ENCODE data around the gene SLC10A2.

SLC10A2 gene

GRCh38 chr13:103066781-103067345, 646 bp upstream of the SLC10A2 start:
- Histone ChIP-seq H3K27ac (no peak overlapping the region), H3K9me3 (no peaks in the 10 kb centered on the region), H3K27me3 (no peaks in the 10 kb centered on the region), H3K36me3 (no peaks in the 10 kb centered on the region), H3K4me1 (ENCODE audit: control insufficient read depth in 1 of 2, insufficient read depth in 1 of 2, low read depth in 1 of 2, low read length in 1 of 2) (no peaks in the 10 kb centered on the region), H3K4me3 (ENCODE audit: low read depth in 1 of 2, low read length in 1 of 2) (no peak overlapping the region)
- TF ChIP-seq CTCF (IDR thresholded peaks at IDR 0.05): no peak

GRCh38 chr13:103063376-103063775, 2.8 kb downstream of the SLC10A2 start:
- Histone ChIP-seq H3K9me3 (no peaks in the 10 kb centered on the region), H3K27ac (no peak overlapping the region), H3K36me3 (no peaks in the 10 kb centered on the region), H3K4me3 (ENCODE audit: low read depth in 1 of 2, low read length in 1 of 2) (no peak overlapping the region), H3K27me3 (no peaks in the 10 kb centered on the region), H3K4me1 (ENCODE audit: control insufficient read depth in 1 of 2, insufficient read depth in 1 of 2, low read depth in 1 of 2, low read length in 1 of 2) (no peaks in the 10 kb centered on the region)
- TF ChIP-seq CTCF (IDR thresholded peaks at IDR 0.05): no peak

GRCh38 chr13:103062079-103062478, 4.1 kb downstream of the SLC10A2 start:
- H3K9me3 ChIP-seq: no peaks in the 10 kb centered on the region
- no peaks in the 10 kb centered on the region for H3K36me3 ChIP-seq
- H3K4me3 ChIP-seq (ENCODE audit: low read depth in 1 of 2, low read length in 1 of 2): no peak overlapping the region
- no peaks in the 10 kb centered on the region for H3K27me3 ChIP-seq
- no peak overlapping the region for H3K27ac ChIP-seq
- no peaks in the 10 kb centered on the region for H3K4me1 ChIP-seq (ENCODE audit: control insufficient read depth in 1 of 2, insufficient read depth in 1 of 2, low read depth in 1 of 2, low read length in 1 of 2)
- TF ChIP-seq CTCF (IDR thresholded peaks at IDR 0.05): no peak

GRCh38 chr13:103056008-103056407, 10.2 kb downstream of the SLC10A2 start:
- Histone ChIP-seq H3K4me3 (ENCODE audit: low read depth in 1 of 2, low read length in 1 of 2) (no peak overlapping the region), H3K9me3 (no peaks in the 10 kb centered on the region), H3K4me1 (ENCODE audit: control insufficient read depth in 1 of 2, insufficient read depth in 1 of 2, low read depth in 1 of 2, low read length in 1 of 2) (no peaks in the 10 kb centered on the region), H3K27me3 (no peaks in the 10 kb centered on the region), H3K36me3 (no peaks in the 10 kb centered on the region), H3K27ac (no peak overlapping the region)
- TF ChIP-seq CTCF (IDR thresholded peaks at IDR 0.05): no peak

GRCh38 chr13:103055166-103055565, 11.1 kb downstream of the SLC10A2 start:
- Histone ChIP-seq H3K9me3 (no peaks in the 10 kb centered on the region), H3K4me3 (ENCODE audit: low read depth in 1 of 2, low read length in 1 of 2) (no peak overlapping the region), H3K27ac (no peak overlapping the region), H3K27me3 (no peaks in the 10 kb centered on the region), H3K4me1 (ENCODE audit: control insufficient read depth in 1 of 2, insufficient read depth in 1 of 2, low read depth in 1 of 2, low read length in 1 of 2) (no peaks in the 10 kb centered on the region), H3K36me3 (no peaks in the 10 kb centered on the region)
- no peak for TF ChIP-seq CTCF (IDR thresholded peaks at IDR 0.05)

GRCh38 chr13:103046676-103047075, 19.5 kb downstream of the SLC10A2 start:
- H3K4me3 ChIP-seq (ENCODE audit: low read depth in 1 of 2, low read length in 1 of 2): no peak overlapping the region
- no peaks in the 10 kb centered on the region for H3K4me1 ChIP-seq (ENCODE audit: control insufficient read depth in 1 of 2, insufficient read depth in 1 of 2, low read depth in 1 of 2, low read length in 1 of 2)

More at GRCh38 chr13:103046676-103047075, 19.5 kb downstream of the SLC10A2 start:
- Histone ChIP-seq H3K27ac (no peak overlapping the region), H3K9me3 (no peaks in the 10 kb centered on the region), H3K27me3 (no peaks in the 10 kb centered on the region), H3K36me3 (no peaks in the 10 kb centered on the region)
- TF ChIP-seq CTCF (IDR thresholded peaks at IDR 0.05): no peak

All from neutrophil (primary cell).